ENCODE measurements around the gene ZNRD2.
A peak's percentile ranks its signal among the peaks of the same experiment; 100 is the strongest.

The ZNRD2 gene

DNA sequence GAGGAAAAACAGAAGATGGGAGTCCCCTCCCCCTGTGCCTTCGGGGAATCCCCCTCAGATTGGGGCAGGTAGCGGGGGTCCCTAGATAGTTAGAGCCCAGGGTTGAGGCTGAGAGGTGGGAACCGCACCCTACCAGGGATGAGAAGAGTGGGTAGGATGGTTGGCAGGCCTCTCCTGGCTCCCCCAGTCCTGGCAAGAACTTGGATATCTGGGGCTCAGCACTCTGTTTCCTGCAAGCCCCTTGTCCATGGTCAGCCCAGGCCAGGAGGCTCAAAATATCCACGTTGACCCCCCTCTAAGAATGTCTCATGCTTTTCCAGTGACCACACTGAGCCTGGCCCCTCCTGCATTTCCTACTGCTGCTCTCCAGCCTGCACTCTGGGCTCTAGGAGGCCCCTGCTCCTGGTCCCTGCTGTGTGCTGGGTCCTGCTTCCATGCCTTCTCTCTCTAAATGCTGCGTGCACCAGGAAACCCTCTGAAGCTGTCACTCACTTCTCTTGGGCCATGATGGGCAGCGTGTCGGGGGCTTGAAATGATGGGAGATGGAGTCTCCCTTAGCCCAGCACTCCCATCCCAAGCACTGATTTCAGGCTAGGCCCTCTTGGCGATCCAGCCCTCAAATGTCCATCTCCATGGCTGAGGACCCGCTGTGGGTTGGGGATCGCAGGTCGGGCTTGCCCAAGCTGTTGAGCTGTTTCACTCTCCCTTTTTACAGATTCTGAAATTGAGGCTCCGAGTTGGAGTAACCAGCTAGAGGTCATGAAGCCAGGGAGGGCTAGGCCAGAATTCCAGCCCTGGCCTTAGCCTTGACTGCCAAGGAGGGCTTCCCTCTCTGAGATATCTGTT lies 41.7 kb downstream of the ZNRD2 start:
- DNase-seq, result no peak

DNA sequence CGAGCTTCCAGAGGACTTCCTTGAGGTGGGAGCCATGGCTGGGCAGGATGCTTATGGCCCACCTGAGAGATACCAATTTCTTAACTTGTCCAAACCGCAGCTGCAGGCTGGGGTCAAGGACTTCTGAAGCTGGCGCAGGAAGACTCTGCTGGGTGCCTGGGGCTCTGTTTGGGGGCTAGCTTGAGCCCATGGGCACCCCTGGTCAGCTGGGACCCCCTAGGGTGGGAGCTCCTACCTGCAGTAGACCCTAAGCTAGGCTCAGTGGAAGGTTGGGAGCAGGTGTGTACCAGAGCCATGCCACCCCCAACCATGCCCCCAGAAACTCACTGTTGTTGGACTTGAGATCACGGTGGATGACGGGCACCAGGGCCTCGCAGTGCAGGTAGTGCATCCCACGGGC lies 42.4 kb downstream of the ZNRD2 start:
- no peak for DNase-seq

DNA sequence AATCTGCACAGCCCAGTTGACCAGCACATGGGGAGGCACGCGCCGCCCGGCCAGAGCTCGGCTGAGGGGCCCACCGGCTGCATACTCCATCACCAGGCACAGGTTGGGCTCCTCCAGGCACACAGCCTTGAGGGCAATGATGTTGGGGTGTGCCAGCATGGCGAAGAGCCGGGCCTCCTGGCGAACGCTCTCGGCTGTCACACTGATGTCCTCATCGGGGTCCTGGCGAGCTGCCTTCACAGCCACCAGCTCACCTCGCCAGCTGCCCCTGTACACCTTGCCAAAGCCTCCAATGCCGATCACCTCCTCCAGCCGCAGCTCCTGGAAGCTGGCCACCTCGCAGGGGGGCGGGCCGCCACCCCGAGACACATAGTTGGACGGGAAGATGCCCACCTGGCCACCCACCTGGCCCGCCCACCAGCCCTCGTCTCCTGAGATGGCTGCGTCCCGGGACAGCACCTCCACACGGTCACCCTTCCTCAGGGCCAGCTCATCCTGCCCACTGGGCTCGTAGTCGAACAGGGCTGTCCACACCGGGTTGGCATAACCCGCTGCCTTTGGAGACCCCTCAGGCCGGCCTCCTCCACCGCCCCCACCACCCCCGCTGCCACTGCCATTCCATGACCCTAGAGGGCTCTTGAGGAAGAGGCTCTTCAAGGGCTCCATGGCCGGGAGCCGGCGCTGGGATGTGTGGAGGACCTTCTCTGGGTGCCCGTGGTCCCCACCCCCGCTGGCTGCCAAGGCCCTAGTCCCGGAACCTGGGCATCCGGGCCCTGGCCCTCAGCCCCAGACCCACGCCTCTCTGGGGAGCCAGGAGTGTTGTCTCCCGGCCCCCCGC lies 43.0 kb downstream of the ZNRD2 start:
- DNase-seq, result peak in 1 of 2 experiments; percentile 18

DNA sequence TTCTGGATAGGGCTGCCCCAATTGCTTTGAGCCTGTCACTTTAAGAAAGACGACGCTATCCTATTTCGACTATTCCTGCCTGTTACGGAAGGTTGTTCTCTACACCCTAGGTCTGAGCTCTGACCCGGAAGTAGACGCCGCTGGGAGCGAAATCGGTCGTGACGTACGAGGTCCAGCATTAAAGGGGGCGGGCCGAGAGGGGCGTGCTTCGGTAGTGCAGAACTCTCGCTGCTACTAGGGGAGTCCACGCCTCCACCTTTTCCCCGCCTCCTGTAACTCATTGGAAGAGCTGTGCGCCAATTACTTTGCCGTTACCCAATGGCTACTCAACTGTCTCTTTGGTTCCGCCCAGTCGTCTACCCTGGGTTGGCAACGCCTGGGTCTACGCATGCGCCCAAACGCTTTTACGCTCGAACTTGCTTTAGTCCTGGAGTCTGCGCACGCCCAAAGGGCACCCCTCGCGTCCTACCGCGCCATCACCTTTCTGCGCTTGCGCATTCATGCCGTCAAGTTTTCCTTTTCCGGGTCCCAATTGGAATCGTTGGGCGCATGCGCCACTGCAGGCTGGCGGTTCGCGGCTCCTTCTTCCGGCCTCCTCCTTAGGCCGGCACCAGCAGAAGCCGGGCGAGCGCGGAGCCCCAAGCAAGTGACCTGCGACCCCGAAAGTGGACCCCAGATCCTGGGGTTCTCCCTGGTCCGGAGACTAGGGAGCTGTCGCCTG lies 45.1 kb downstream of the ZNRD2 start, which contains the start of gene PCNX3:
Gene PCNX3 (plus strand): TSS at position 548 of the 721 bp plus-strand sequence. CDS start 536 bp downstream, outside the sequence.
- peak; percentile 100 for DNase-seq

DNA sequence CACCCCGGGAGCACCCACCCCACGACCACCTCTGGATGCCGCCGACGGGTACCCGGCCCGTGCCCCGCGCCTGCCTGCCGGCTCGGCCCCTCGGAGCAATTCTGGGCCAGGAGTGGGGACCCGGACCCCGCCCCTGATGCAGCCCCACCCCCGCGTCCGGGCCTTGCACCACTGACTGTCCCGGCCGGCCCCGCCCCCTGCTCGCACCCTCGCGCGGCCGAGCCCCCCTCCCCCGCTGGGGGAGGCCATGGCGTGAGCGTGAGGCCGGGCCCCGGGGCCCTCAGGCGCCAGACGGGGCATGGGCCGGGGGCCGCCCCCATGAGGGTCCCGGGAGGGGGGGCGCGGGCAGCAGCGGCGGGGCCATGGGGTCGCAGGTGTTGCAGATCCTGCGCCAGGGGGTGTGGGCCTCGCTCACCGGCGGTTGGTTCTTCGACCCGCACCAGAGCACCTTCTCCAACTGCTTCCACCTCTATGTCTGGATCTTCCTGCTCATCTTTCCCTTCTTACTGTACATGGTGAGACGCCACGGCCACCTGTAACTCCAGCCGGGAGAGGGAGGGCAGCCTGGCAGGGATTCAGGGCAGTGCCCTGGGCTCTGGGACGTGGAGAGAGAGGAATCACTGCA lies 45.8 kb downstream of the ZNRD2 start:
- DNase-seq, result peak; percentile 54 to 62

DNA sequence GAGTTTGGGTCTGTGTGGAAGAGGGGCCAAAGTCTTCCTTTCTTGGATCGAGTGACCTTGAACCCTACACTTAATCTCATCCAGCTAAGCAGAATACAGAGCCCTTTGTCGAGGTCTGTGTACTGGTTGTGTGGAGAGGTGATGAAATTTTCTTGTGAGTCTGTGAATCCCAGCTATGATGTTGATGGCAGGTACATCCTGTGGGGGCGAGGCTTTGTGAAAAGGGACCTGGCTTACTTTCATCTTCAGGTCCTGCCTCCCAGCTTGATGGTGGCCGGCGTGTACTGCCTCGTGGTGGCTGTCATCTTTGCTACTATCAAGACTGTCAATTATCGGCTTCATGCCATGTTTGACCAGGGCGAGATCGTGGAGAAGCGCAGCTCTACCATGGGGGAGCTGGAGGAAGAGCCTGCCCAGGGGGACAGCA lies 46.3 kb downstream of the ZNRD2 start:
- DNase-seq, result peak in 1 of 2 experiments; percentile 30

DNA sequence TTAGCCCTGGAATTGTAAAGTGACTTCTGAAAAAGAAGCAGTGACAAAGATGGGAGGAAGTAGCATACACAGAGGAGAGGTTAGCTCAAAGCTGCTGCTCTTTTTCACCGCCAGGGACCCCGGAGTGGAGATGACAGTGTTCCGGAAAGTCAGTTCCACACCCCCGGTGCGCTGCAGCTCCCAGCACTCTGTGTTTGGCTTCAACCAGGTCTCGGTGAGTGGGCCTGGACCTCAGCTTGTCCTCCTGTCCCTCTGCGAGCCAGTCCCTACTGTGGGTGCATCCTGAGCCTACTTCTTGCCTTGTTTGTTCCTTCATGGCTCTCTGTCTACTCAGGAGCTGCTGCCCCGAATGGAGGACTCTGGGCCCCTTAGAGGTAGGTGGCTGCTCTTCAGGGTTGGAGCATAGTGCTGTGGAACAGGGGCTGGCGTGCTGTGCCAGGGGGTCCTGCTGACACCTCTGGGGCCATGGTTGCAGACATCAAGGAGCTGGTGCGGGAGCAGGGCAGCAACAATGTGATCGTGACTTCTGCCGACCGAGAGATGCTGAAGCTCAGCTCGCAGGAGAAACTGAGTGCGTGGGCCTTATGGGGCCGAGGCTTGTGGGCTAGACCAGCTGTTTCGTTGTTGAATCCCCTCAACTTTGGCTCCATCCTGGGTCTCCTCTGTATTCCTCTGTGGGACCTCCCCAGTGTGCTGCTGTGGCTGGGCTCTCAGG lies 47.0 kb downstream of the ZNRD2 start:
- DNase-seq, result no peak

DNA sequence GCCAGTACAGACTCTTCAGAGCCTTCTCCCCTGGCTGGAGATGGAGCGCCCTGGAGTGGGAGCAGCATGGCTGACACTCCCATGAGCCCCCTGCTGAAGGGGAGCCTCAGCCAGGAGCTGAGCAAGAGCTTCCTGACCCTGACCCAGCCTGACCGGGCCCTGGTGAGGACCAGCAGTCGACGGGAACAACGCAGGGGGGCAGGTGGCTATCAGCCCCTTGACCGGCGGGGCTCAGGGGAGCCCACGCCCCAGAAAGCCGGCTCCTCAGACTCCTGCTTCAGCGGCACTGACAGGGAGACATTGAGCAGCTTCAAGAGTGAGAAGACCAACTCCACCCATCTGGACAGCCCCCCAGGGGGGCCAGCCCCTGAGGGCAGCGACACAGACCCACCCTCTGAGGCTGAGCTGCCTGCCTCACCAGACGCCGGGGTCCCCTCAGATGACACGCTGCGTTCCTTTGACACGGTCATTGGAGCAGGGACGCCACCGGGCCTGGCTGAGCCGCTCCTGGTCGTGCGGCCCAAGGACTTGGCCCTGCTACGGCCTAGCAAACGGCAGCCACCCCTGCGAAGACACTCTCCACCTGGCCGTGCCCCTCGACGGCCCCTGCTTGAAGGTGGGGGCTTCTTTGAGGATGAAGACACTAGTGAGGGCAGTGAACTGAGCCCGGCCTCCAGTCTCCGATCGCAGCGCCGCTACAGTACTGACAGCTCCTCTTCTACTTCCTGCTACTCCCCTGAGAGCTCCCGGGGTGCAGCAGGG lies 47.9 kb downstream of the ZNRD2 start:
- no peak for DNase-seq

DNA sequence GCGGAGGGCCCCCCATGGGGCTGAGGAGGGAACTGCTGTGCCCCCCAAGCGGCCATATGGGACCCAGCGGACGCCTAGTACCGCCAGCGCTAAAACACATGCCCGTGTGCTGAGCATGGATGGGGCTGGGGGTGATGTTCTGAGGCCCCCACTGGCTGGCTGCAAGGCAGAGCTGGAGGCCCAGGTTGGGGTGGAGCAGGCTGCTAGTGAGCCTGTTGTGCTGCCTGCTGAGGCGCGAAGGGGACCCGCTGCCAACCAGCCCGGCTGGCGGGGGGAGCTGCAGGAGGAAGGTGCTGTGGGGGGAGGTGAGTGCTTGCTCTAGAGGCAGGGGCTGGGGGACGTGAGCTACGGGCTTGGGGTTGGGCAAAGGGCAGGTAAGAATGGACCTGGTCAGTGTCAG lies 48.5 kb downstream of the ZNRD2 start:
- no peak for DNase-seq

DNA sequence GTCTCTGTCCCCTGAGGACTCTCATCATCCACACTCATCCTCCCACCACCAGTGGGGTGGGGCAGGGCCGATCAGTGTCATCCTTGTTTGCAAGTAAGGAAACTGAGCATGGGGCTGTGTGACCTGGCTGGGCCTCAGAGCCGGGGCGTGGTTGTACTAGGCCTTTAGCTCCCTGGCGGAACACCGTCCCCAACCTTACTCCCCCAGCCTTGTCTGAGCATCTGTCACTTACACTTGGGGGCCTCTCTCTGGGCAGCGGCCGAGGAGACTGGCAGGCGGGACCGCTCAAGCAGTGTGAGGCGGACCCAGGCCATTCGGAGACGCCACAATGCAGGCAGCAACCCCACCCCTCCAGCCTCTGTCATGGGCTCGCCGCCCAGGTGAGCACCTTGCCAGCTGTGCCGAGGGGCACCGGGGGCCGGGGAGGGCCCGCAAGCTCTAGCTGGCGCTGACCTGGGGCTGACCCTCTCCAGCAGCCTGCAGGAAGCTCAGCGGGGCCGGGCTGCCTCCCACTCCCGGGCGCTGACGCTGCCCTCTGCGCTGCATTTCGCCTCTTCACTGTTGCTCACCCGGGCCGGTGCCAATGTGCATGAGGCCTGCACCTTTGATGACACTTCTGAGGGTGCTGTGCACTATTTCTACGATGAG lies 49.1 kb downstream of the ZNRD2 start:
- no peak for DNase-seq

DNA sequence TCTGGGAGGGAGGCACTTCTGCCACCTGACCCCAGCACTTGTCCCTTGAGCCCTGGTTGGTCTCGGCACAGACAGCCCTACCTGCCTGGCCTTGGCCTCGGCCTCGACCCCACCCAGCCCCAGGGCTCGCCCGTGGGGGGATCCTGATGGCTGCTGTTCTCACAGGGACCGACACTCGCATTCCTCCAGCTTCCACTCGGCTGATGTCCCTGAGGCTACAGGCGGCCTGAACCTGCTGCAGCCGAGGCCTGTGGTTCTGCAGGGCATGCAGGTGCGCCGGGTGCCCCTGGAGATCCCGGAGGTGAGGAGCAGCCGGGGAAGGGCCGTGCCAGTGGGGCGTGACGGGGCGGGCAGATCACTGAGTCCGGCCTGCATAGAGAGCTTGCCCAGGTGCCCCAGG lies 50.4 kb downstream of the ZNRD2 start:
- DNase-seq, result no peak

DNA sequence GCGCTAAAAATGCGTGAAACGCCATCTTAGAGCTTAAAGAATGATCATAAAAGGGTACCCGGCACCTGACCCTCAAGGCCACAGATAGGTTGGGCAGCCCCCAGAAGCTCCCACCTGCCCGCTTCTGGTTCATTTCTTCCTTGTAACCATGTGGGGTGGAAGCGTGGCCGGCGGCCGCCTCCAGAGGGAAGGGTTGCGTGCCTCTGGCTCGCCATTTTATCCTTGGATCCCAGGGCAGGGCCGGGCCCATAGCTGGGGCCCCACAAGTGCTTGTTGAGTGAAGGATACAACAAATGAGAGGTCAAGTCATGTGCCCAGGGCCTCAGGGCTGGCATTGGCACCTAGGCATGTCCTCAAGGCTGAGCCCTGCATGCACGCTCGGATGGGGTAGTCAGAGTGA lies 51.2 kb downstream of the ZNRD2 start:
- no peak for DNase-seq
